Brain microvascular endothelial cell (primary cell): ENCODE measurements around the gene GID8.
"Not testable (repeated sequence)": the region's sequence is repeated elsewhere in the genome, so short reads cannot be mapped to it uniquely, and the experiment has no call there.

Experiments used
- DNase-seq: peaks from one replicate; pipeline ENCODE4 v3.0.0-alpha.2; 2020
- H3K27ac ChIP-seq: fragments of 250-450 bp; sonication (Bioruptor Pico); 2 replicates; pipeline ENCODE4 v1.5.1; 2020; ENCODE audit warnings: mild to moderate bottlenecking, moderate library complexity
- H3K27me3 ChIP-seq: fragments of 250-450 bp; sonication (Bioruptor Pico); replicated peaks from 2 replicates; pipeline ENCODE4 v1.5.1; 2020; ENCODE audit warnings: mild to moderate bottlenecking
- H3K36me3 ChIP-seq: fragments of 250-450 bp; sonication (Bioruptor Pico); replicated peaks from 2 replicates; pipeline ENCODE4 v1.5.1; 2020; ENCODE audit warnings: mild to moderate bottlenecking
- H3K4me3 ChIP-seq: 2 replicates; pipeline ENCODE4 v1.5.1; 2011; ENCODE audit warnings: low read depth, mild to moderate bottlenecking, control low read depth, low read length, moderate library complexity
- in situ Hi-C: cut with HindIII; loops from 2 replicates; pipeline ENCODE4 v1.10.0; 2017; ENCODE audit warnings: low sequenced_read_pairs, low pct_ligation_motif_present
- TF ChIP-seq, protein P1 (sequence below): IDR thresholded peaks from 2 replicates; pipeline ENCODE4 v1.5.1; 2011; ENCODE audit warnings: low read depth, mild to moderate bottlenecking, moderate library complexity, low read length, control low read depth, inconsistent platforms; ENCODE audit errors: missing control alignments

The GID8 gene

GRCh38 chr20:62959101-62959971 lies 21.4 kb downstream of the GID8 start:
- no peaks in the 10 kb centered on the region for H3K27me3 ChIP-seq
- H3K36me3 ChIP-seq, result peaks cover 4% of the 10 kb centered on the region
- H3K27ac ChIP-seq, result no peak overlapping the region
- TF ChIP-seq, protein P1, sequence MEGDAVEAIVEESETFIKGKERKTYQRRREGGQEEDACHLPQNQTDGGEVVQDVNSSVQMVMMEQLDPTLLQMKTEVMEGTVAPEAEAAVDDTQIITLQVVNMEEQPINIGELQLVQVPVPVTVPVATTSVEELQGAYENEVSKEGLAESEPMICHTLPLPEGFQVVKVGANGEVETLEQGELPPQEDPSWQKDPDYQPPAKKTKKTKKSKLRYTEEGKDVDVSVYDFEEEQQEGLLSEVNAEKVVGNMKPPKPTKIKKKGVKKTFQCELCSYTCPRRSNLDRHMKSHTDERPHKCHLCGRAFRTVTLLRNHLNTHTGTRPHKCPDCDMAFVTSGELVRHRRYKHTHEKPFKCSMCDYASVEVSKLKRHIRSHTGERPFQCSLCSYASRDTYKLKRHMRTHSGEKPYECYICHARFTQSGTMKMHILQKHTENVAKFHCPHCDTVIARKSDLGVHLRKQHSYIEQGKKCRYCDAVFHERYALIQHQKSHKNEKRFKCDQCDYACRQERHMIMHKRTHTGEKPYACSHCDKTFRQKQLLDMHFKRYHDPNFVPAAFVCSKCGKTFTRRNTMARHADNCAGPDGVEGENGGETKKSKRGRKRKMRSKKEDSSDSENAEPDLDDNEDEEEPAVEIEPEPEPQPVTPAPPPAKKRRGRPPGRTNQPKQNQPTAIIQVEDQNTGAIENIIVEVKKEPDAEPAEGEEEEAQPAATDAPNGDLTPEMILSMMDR, result no peak
- in situ Hi-C loops, result no loop called here
- no peak for DNase-seq
- no peak overlapping the region for H3K4me3 ChIP-seq

DNA sequence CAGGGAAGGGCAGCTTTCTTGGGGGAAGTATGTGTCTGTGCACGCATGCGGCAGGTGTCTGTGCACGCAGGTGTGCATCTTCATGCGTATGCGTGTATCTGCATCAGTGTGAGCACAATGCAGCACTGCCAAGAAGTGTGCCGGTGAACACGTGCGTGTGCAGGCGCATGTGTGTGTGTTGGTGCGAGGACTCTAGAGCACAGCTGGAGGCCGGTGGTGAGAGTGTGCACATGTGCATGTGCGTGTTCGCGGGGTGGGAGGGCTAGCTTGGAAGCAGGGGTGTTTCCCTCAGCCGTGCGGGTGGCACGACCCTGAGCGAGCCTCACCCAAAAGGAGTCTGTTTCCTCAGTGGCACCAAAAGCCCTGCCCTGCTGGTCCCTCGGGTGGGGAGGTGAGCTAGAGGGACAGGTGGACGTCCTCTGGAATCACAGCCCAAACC lies 22.1 kb downstream of the GID8 start:
- no peaks in the 10 kb centered on the region for H3K27me3 ChIP-seq
- peaks cover 8% of the 10 kb centered on the region for H3K36me3 ChIP-seq
- H3K4me3 ChIP-seq, result no peak overlapping the region
- TF ChIP-seq, protein P1, result no peak
- no peak overlapping the region for H3K27ac ChIP-seq
- no peak for DNase-seq
- in situ Hi-C loops, result no loop called here

DNA sequence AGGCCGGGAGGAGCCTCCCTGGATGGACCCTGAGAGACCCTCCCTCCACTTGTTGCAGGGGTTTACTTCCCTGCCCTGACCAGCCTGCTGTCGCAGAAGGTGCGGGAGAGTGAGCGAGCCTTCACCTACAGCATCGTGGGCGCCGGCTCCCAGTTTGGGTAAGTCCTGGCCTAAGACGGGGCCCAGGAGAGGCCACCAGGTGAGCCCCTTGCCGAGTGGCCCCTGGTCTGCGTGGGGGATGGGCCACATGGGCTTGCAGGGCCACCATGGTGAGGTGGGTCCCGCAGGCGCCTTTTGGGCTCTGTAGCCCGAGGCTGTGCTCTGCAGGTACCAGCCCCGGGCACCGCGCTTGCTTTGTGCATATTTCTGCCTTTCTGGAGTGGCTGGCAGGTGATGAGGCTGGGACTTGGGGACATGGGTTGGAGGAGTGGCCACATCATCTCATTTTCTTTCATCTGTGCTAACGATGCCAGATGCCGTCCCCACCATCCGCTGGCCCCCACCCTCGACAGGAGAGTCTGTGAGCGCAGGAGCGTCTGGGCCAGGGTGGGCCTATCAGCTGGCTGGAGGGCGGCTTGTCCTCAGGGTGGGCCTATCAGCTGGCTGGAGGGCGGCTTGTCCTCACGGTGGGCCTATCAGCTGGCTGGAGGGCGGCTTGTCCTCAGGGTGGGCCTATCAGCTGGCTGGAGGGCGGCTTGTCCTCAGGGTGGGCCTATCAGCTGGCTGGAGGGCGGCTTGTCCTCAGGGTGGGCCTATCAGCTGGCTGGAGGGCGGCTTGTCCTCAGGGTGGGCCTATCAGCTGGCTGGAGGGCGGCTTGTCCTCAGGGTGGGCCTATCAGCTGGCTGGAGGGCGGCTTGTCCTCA lies 22.7 kb downstream of the GID8 start:
- H3K27me3 ChIP-seq, H3K4me3 ChIP-seq, DNase-seq, H3K27ac ChIP-seq, in situ Hi-C loops: not testable (repeated sequence)
- H3K36me3 ChIP-seq, result peaks cover 12% of the 10 kb centered on the region

- in situ Hi-C loops, result no loop called here
- Histone ChIP-seq H3K36me3 (peaks cover 12% of the 10 kb centered on the region), H3K4me3 (no peak overlapping the region), H3K27me3 (no peaks in the 10 kb centered on the region), H3K27ac (no peak overlapping the region)
- no peak for DNase-seq
- TF ChIP-seq, protein P1, result no peak
Observed at GRCh38 chr20:62961310-62961783, 23.4 kb downstream of the GID8 start.

GRCh38 chr20:62961799-62962198 lies 23.9 kb downstream of the GID8 start:
- Histone ChIP-seq H3K27ac (no peak overlapping the region), H3K27me3 (no peaks in the 10 kb centered on the region), H3K36me3 (peaks cover 12% of the 10 kb centered on the region), H3K4me3 (no peak overlapping the region)
- TF ChIP-seq, protein P1, result no peak
- no peak for DNase-seq
- in situ Hi-C loops, result no loop called here
